B cell (primary cell): ENCODE measurements around the gene YWHAG.

Experiments
- CTCF ChIP-seq: fragments of 200-600 bp; IDR thresholded peaks from one replicate; pipeline ENCODE4 v1.8.0; 2022; ENCODE audit warnings: antibody characterized with exemption, mild to moderate bottlenecking
- EZH2 ChIP-seq: IDR thresholded peaks from 2 replicates; pipeline ENCODE4 v1.6.1; 2012; ENCODE audit warnings: borderline replicate concordance, low read depth, mild to moderate bottlenecking, moderate library complexity, low read length; ENCODE audit not compliant: insufficient read depth, poor library complexity, severe bottlenecking

DNA sequence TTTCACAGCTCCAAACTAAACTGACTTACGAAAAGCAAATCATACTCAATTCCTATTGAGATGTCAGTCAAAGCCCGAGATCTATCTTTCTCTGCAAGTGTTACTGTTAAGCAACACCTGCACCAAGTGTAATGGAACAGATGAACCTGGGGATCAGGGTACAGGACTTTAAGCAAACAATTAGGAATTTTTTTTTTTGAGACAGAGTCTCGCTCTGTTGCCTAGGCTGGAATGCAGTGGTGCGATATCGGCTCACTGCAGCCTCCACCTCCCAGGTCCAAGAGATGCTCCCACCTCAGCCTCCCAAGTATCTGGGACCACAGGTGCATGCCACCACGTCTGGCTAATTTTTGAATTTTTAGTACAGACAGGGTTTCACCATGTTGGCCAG, 14.9 kb downstream of the YWHAG start:
- TF ChIP-seq CTCF (no peak), EZH2 (no peak)
